K562 (cell line): Measurements from ENCODE around the gene ING2. TPM values are rescaled to one million over a fixed set of nuclear protein-coding genes. Genes with fewer than 3 reads are reported as not detected.

ENCODE experiments used
- ATAC-seq: fragments of 200-7000 bp; cut with Tn5 transposase; 3 replicates; pipeline ENCODE4 v1.9.1; 2020; ENCODE audit warnings: moderate library complexity
- BruUV-seq: library from RNA; stranded (reverse); fragments of 400-500 nt; replicated peaks from 2 replicates; lab custom pipeline; 2021; lab: Mats Ljungman, UMichigan
- CTCF ChIA-PET: fragments of 300-600 bp; formaldehyde crosslinking; extraction: SDS; loops from one replicate; lab custom pipeline; 2021; ENCODE audit warnings: low intra/inter-chr PET ratio; lab: Yijun Ruan, JAX
- POLR2A ChIA-PET: fragments of 300-600, 350-650 bp; sonication (Branson Sonifier 250); formaldehyde crosslinking; extraction: SDS; loops from one replicate; lab custom pipeline; 2021; ENCODE audit warnings: antibody characterized with exemption, inconsistent platforms; lab: Yijun Ruan, JAX
- DNase-seq, 4 experiments: peaks; one replicate each; pipeline versions ENCODE4 v3.0.0 to v3.0.0-alpha.2; 2011 to 2018; ENCODE audit warnings: low spot score in 3 of 4, mixed read lengths in 3 of 4; ENCODE audit errors: extremely low read depth in 1 of 4
- FAIRE-seq: peaks from 2 replicates; lab custom pipeline; 2011; peaks lifted over from hg19 to GRCh38; lab: Jason Lieb, UNC
- H2AFZ ChIP-seq: 2 replicates; pipeline ENCODE4 v1.6.0; 2011; ENCODE audit warnings: low read depth, low read length, control low read depth, inconsistent platforms
- H3K27ac ChIP-seq: fragments of 200-600 bp; 3 replicates; pipeline ENCODE4 v1.8.0; 2011; ENCODE audit warnings: low read depth, mild to moderate bottlenecking, control low read depth, inconsistent platforms, low read length, moderate library complexity, mixed read lengths; ENCODE audit errors: extremely low read depth
- H3K27me3 ChIP-seq, 2 experiments: fragments of 300-600 bp in 1 of 2; 2 replicates in 1 of 2; 3 replicates in 1 of 2; pipeline versions ENCODE4 v1.6.0 to v1.8.0; 2011; ENCODE audit warnings: inconsistent platforms in 2 of 2, low read length in 2 of 2, mild to moderate bottlenecking in 1 of 2, mixed read lengths in 1 of 2, moderate library complexity in 1 of 2; ENCODE audit not compliant: control insufficient read depth in 2 of 2, insufficient read depth in 2 of 2
- H3K36me3 ChIP-seq: fragments of 300-600 bp; 3 replicates; pipeline ENCODE4 v1.8.0; 2011; ENCODE audit warnings: mild to moderate bottlenecking, low read length, inconsistent platforms; ENCODE audit not compliant: control insufficient read depth, insufficient read depth
- H3K4me1 ChIP-seq, 2 experiments: fragments of 200-600 bp in 1 of 2; replicated peaks in 1 of 2; 2 replicates in 1 of 2; 3 replicates in 1 of 2; pipeline versions ENCODE4 v1.5.1 to v1.8.0; 2011; ENCODE audit warnings: inconsistent platforms in 2 of 2, low read length in 2 of 2, mild to moderate bottlenecking in 1 of 2, mixed read lengths in 1 of 2, moderate library complexity in 1 of 2; ENCODE audit not compliant: control insufficient read depth in 2 of 2, insufficient read depth in 2 of 2
- H3K4me2 ChIP-seq: 2 replicates; pipeline ENCODE4 v1.6.1; 2011; ENCODE audit warnings: low read length, control low read depth, inconsistent platforms, mixed read lengths; ENCODE audit not compliant: insufficient read depth
- H3K4me3 ChIP-seq: fragments of 200-600 bp; sonication (generic), shearing (Covaris generic); 2 replicates; pipeline ENCODE4 v1.5.1; 2016; ENCODE audit warnings: control low read depth, inconsistent platforms
- H3K79me2 ChIP-seq: fragments of 200-600 bp; 3 replicates; pipeline ENCODE4 v1.8.0; 2011; ENCODE audit warnings: low read length, inconsistent platforms; ENCODE audit not compliant: control insufficient read depth, insufficient read depth
- H3K9ac ChIP-seq, 2 experiments: 2 replicates each; pipeline versions ENCODE4 v1.6.0 to v1.6.1; 2011; ENCODE audit warnings: low read depth in 2 of 2, low read length in 2 of 2, control low read depth in 1 of 2, inconsistent platforms in 1 of 2, mild to moderate bottlenecking in 1 of 2, mixed read lengths in 1 of 2; ENCODE audit not compliant: insufficient read depth in 1 of 2
- H3K9me1 ChIP-seq: one replicate; pipeline ENCODE4 v1.6.0; 2011; ENCODE audit warnings: inconsistent platforms, mild to moderate bottlenecking, low read length, moderate library complexity; ENCODE audit not compliant: control insufficient read depth, insufficient read depth
- H3K9me3 ChIP-seq: replicated peaks from 2 replicates; pipeline ENCODE4 v1.5.1; 2011; ENCODE audit warnings: low read depth, low read length, inconsistent platforms; ENCODE audit not compliant: control insufficient read depth, insufficient read depth
- H4K20me1 ChIP-seq: replicated peaks from 2 replicates; pipeline ENCODE4 v1.6.1; 2011; ENCODE audit warnings: low read length, inconsistent platforms, mixed read lengths; ENCODE audit not compliant: control insufficient read depth, insufficient read depth
- ASH1L ChIP-seq: fragments of 450-650 bp; IDR thresholded peaks from 2 replicates; pipeline ENCODE4 v1.6.1; 2018; ENCODE audit warnings: borderline replicate concordance, mild to moderate bottlenecking, low read depth; ENCODE audit not compliant: partially characterized antibody
- BRD4 ChIP-seq: fragments of 200-600 bp; sonication (generic); IDR thresholded peaks from 2 replicates; pipeline ENCODE4 v1.6.1; 2017; ENCODE audit warnings: inconsistent platforms
- EHMT2 ChIP-seq: fragments of 450-650 bp; IDR thresholded peaks from 2 replicates; pipeline ENCODE4 v1.6.1; 2018; ENCODE audit warnings: antibody characterized with exemption
- MAFF ChIP-seq: IDR thresholded peaks from 2 replicates; pipeline ENCODE4 v1.6.1; 2012; ENCODE audit warnings: low read length, improper control_type of control experiment
- PHF8 ChIP-seq: fragments of 200-600 bp; sonication (generic); IDR thresholded peaks from 2 replicates; pipeline ENCODE4 v1.6.1; 2012; ENCODE audit warnings: mixed run types, mild to moderate bottlenecking, inconsistent platforms, low read length, moderate library complexity, borderline replicate concordance
- ZFP30 ChIP-seq: fragments of 250-450 bp; sonication (Bioruptor Pico); IDR thresholded peaks from 2 replicates; pipeline ENCODE4 v1.8.0; 2022; ENCODE audit warnings: moderate library complexity, mild to moderate bottlenecking, inconsistent platforms, borderline replicate concordance
- ZNF184 ChIP-seq: sonication (generic); formaldehyde crosslinking; IDR thresholded peaks from 2 replicates; pipeline ENCODE4 v1.5.0; 2020; ENCODE audit warnings: missing genetic modification reagents
- WGBS: fragments of 100-300 bp; shearing (Covaris generic); methylation state at CpG from one replicate; pipeline ENCODE4 v1.1.6; 2016; ENCODE audit warnings: low coverage, mixed read lengths; ENCODE audit not compliant: insufficient coverage; ENCODE audit errors: missing lambda C conversion rate; 5-methylcytosine and 5-hydroxymethylcytosine counted together
- in situ Hi-C: fragments of 300-500 bp; cut with MboI; formaldehyde crosslinking; loops from 4 replicates; pipeline ENCODE4 v1.15.0; 2018; ENCODE audit warnings: inconsistent platforms, mixed read lengths
- intact Hi-C: fragments of 100-400 bp; cut with micrococcal nuclease; formaldehyde crosslinking; loops from 2 replicates; pipeline ENCODE4 v1.14.2; 2022
- polyA plus RNA-seq, 8 experiments: library from polyadenylated mRNA; depleted of rRNA in 4 of 8; stranded (reverse) in 5 of 8; unstranded in 3 of 8; fragments of >200 nt; fragmentation: Nextera tagmentation in 2 of 8; fragmentation: Illumina TruSeq in 1 of 8; extraction: Ambion mirVana in 2 of 8; extraction: Trizol in 1 of 8; gene quantifications; 2 replicates each; pipeline versions ENCODE4 v1.2.1 to v1.2.3, GENCODE V29; 2011 to 2014; ENCODE audit warnings: inconsistent platforms in 1 of 8, missing spikeins in 1 of 8
- total RNA-seq, 7 experiments: library from RNA; depleted of rRNA in 6 of 7; stranded (reverse); fragments of >200 nt in 6 of 7; fragmentation: Illumina TruSeq in 2 of 7; extraction: Trizol in 2 of 7; gene quantifications; 2 replicates each; pipeline versions ENCODE4 v1.2.1 to v1.2.3, GENCODE V29; 2011 to 2021; ENCODE audit warnings: low replicate concordance in 1 of 7
- TF ChIP-seq, protein P1 (sequence below): sonication (generic); formaldehyde crosslinking; IDR thresholded peaks from 2 replicates; pipeline ENCODE4 v1.8.0; 2023; ENCODE audit warnings: mild to moderate bottlenecking, missing genetic modification reagents
- TF ChIP-seq, protein P2 (sequence below): fragments of 250-450 bp; sonication (Bioruptor Pico); IDR thresholded peaks from 2 replicates; pipeline ENCODE4 v1.5.0; 2021; ENCODE audit warnings: mild to moderate bottlenecking, borderline replicate concordance
- TF ChIP-seq, protein P3 (sequence below): sonication (generic); formaldehyde crosslinking; IDR thresholded peaks from 2 replicates; pipeline ENCODE4 v1.8.0; 2022; ENCODE audit warnings: mild to moderate bottlenecking, missing genetic modification reagents
- TF ChIP-seq, protein P4 (sequence below), 3 experiments: fragments of 200-800 bp in 1 of 3; sonication (Bioruptor generic) in 1 of 3; sonication (generic) in 1 of 3; formaldehyde crosslinking in 1 of 3; IDR thresholded peaks; 2 replicates each; pipeline versions ENCODE4 v1.6.1 to v1.8.0; 2016 to 2022; ENCODE audit warnings: mild to moderate bottlenecking in 2 of 3, missing compliant biosample characterization in 2 of 3, missing genetic modification characterization in 2 of 3, missing genetic modification reagents in 1 of 3
- TF ChIP-seq, protein P5 (sequence below): fragments of 450-650 bp; IDR thresholded peaks from 2 replicates; pipeline ENCODE4 v1.6.1; 2016; ENCODE audit warnings: antibody characterized with exemption

Gene ING2
- total and polyA plus RNA-seq, 9 of the 15 experiments (the other 6 are each of a cell fraction or from before 2014, with no cell fraction given): 2.9 to 21.4 (median 12.4) TPM

DNA sequence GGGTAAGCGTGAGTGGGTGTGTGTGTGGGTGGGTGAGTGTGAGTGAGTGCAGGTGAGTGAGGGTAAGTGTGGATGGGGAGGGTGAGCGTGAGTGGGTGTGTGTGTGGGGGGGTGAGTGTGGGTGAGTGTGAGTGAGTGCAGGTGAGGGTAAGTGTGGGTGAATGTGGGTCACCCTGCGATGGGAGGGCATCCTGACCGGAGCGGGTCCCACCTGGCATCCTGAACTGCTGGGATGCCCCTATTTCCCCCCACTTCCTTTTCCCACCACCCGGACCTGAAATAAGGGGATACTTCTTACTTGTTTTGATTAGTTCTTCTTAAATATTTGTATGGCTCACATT is 49.5 kb downstream of the ING2 start:
- no peak for DNase-seq
- intact Hi-C loops (no loop called here), in situ Hi-C loops (no loop called here)
- Histone ChIP-seq H3K79me2 (no peaks in the 10 kb centered on the region), H4K20me1 (no peaks in the 10 kb centered on the region; the same call in 1 of the 2 replicates), H3K9ac (no peak overlapping the region), H3K36me3 (no peaks in the 10 kb centered on the region), H3K4me3 (no peak overlapping the region), H2AFZ (no peak overlapping the region), H3K27ac (no peak overlapping the region), H3K9me3 (no peaks in the 10 kb centered on the region; the same call in 1 of the 2 replicates), H3K27me3 (peaks cover 7 to 17% of the 10 kb centered on the region in 2 experiments; a peak in 4 of 5 replicates), H3K4me1 (no peaks in the 10 kb centered on the region), H3K4me2 (no peak overlapping the region), H3K9me1 (no peaks in the 10 kb centered on the region)
- BruUV-seq: no TSS peak
- TF ChIP-seq, protein P1, sequence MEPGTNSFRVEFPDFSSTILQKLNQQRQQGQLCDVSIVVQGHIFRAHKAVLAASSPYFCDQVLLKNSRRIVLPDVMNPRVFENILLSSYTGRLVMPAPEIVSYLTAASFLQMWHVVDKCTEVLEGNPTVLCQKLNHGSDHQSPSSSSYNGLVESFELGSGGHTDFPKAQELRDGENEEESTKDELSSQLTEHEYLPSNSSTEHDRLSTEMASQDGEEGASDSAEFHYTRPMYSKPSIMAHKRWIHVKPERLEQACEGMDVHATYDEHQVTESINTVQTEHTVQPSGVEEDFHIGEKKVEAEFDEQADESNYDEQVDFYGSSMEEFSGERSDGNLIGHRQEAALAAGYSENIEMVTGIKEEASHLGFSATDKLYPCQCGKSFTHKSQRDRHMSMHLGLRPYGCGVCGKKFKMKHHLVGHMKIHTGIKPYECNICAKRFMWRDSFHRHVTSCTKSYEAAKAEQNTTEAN: peak; percentile 93; the same call in 1 of the 2 replicates
- TF ChIP-seq BRD4 (no peak), ASH1L (no peak), ZNF184 (CRISPR knock-in tag) (no peak), ZFP30 (no peak), EHMT2 (no peak), MAFF (no peak), PHF8 (no peak)
- TF ChIP-seq, protein P2, sequence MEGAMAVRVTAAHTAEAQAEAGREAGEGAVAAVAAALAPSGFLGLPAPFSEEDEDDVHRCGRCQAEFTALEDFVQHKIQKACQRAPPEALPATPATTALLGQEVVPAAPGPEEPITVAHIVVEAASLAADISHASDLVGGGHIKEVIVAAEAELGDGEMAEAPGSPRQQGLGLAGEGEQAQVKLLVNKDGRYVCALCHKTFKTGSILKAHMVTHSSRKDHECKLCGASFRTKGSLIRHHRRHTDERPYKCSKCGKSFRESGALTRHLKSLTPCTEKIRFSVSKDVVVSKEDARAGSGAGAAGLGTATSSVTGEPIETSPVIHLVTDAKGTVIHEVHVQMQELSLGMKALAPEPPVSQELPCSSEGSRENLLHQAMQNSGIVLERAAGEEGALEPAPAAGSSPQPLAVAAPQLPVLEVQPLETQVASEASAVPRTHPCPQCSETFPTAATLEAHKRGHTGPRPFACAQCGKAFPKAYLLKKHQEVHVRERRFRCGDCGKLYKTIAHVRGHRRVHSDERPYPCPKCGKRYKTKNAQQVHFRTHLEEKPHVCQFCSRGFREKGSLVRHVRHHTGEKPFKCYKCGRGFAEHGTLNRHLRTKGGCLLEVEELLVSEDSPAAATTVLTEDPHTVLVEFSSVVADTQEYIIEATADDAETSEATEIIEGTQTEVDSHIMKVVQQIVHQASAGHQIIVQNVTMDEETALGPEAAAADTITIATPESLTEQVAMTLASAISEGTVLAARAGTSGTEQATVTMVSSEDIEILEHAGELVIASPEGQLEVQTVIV: no peak
- TF ChIP-seq, protein P3, sequence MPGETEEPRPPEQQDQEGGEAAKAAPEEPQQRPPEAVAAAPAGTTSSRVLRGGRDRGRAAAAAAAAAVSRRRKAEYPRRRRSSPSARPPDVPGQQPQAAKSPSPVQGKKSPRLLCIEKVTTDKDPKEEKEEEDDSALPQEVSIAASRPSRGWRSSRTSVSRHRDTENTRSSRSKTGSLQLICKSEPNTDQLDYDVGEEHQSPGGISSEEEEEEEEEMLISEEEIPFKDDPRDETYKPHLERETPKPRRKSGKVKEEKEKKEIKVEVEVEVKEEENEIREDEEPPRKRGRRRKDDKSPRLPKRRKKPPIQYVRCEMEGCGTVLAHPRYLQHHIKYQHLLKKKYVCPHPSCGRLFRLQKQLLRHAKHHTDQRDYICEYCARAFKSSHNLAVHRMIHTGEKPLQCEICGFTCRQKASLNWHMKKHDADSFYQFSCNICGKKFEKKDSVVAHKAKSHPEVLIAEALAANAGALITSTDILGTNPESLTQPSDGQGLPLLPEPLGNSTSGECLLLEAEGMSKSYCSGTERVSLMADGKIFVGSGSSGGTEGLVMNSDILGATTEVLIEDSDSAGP (CRISPR knock-in tag): no peak
- TF ChIP-seq, protein P4, sequence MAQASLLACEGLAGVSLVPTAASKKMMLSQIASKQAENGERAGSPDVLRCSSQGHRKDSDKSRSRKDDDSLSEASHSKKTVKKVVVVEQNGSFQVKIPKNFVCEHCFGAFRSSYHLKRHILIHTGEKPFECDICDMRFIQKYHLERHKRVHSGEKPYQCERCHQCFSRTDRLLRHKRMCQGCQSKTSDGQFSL (CRISPR knock-in tag; IDR thresholded peaks at IDR 0.05): peak; percentile 58; the same call in 1 of the 2 replicates
- TF ChIP-seq, protein P4 (tag; IDR thresholded peaks at IDR 0.05): no peak
- TF ChIP-seq, protein P5, sequence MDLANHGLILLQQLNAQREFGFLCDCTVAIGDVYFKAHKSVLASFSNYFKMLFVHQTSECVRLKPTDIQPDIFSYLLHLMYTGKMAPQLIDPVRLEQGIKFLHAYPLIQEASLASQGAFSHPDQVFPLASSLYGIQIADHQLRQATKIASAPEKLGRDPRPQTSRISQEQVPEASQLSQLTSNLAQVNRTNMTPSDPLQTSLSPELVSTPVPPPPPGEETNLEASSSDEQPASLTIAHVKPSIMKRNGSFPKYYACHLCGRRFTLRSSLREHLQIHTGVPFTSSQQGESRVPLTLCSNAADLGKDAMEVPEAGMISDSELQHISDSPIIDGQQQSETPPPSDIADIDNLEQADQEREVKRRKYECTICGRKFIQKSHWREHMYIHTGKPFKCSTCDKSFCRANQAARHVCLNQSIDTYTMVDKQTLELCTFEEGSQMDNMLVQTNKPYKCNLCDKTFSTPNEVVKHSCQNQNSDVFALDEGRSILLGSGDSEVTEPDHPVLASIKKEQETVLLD: no peak
- ChIA-PET POLR2A (no interaction called here), CTCF (no interaction called here)
- FAIRE-seq: no peak
- 16% methylated on average over 5 of the region's 6 CpGs for WGBS
- no peak for ATAC-seq
